NCI-H146 treated with DMSO at 0.1 percent for 48 hours (cell line): ENCODE measurements around the gene TEKT5.
"Not testable (repeated sequence)": the region's sequence is repeated elsewhere in the genome, so short reads cannot be mapped to it uniquely, and the experiment has no call there.

Experiments used
- DNase-seq: peaks from one replicate; lab custom pipeline; 2025; ENCODE audit not compliant: unreplicated experiment; lab: John Stamatoyannopoulos, UW

Gene TEKT5

DNA sequence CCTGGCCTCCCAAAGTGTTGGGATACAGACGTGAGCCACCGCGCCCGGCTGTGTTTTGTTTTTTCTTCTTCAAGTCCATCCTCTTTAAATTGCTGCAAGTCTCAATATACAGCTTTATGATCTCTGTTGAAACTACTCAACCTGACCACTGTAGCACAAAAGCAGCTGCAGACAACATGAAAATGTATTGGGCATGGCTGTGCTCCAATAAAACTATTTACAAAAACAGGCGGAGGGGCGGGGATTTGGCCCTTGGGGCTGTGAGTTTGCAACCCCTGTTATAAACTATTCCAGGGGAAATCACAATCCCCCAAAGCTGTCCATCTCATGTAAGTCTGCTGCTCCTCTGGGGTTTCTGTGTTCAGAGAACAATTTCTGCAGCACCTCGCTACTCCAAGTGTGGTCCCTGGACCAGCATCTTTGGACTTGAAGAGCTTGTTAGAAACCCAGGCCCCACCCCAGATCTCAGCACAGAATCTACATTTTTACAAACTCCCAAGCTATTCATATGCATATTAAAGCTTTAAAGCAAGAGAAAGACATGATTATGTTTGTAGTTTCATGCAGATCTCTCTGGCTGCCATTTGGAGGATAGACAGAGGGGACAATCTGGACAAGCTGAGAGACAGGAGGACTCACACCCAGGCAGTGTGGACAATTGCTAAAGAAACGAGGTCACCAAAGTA is 33.6 kb downstream of the TEKT5 start:
- no peak for DNase-seq

DNA sequence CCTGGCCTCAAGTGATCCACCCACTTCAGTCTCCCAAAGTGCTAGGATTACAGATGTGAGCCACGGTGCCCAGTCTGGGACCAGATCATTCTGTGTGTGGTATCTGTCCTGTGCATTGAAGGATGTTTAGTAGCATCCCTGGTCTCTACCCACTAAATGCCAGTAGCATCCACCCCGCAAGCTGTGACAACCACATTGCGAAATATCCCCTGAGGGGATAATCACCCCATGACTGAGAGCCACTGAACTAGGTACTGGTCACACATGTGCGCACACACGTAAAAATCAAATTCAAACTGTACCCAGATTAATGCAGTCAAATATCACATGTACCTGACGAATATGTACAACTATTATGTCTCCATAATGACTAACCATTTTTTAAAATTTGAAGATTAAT is 35.8 kb downstream of the TEKT5 start:
- DNase-seq = no peak

DNA sequence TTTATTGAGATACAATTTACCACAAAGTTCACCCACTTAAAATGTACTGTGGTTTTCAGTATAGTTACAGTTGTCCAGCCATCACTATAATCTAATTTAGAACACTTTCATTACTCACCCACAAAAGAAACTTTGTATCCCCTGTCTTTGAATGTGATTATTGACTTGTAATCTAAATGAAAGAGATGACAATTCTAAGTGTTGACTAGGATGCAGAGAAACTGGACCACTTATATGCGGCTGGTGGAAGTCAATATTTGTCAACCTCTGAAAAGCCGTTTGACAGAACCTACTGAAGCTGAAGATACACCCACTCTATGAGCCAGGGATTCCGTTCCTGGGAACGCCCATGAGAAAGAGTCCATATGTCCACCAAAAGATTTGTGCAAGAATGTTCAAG is 36.8 kb downstream of the TEKT5 start:
- DNase-seq = no peak

DNA sequence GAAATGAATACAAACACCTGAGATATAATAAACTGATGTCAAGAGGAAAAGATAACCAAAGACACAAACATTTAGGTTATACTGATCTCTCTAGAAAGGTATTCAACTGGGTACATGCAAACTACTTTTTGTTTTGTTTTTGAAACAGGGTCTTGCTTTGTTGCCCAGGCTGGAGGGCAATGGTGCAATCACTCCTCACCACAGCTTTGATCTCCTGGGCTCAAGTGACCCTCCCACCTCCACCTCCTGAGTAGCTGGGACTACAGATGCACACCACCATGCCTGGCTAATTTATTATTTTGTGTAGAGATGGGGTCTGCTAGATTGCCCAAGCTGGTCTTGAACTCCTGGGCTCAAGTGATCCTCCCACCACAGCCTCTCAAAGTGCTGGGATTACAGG is 38.1 kb downstream of the TEKT5 start:
- no peak for DNase-seq

DNA sequence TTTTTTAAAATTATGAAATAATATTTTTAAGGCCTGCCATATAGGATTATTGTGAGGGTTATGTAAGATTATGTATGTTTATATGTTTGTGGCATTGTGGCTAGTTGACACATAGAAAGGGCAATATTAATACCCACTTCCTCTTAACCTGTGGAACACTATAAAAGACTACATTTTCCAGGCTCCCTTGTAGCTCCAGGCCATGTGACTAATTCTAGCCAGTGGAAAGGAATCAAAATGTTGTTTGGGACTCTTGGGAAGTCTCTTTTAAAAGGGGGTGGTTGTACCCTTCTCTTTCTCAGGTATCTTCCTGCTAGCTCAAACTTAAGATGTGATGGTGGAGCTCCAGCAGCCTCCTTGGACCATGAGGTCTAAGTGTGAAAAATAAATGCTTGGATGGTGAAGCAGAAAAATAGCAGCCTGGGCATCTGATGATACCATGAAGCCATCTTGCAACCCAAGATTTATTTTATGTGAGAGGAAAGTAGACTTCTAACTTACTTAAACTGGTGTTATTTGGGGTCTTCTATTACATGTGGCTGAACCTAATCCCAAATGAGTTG is 39.2 kb downstream of the TEKT5 start:
- no peak for DNase-seq

DNA sequence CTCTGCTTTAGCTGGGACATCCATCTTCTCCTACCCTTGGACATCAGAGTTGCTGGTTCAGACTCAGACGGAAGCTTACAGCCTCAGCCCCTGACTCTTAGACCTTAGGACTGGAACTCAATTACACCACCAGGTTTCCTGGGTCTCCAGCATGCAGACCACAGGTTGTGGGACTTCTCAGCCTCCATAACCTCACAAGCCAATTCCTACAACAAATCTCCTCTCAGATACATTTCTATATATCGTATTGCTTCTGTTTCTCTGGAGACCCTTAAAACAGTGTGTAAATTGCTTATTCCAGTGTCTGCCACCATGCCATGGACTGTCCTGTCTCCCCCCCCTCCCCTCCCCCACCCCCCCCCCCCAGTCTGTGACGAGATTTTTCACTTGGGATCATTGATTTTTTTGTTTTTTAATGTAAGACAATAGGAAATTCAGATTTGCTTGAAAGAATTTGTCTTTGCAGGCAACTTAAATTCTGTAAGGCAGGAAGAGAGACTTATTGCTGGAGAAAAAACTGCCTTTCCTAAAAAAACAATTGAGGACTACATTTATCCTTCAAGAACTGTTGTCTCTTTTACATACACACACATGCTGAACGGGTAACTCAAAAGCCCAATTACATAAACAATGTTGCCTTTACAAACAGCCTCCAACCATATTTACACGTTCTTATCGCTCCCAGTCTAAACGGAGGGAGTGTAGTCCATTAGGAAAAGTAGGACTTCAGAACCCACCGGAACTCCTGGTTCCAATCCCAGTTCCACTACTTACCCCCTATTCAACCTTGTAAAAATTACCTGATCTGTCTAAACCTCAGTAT is 39.9 kb downstream of the TEKT5 start:
- DNase-seq = no peak

DNA sequence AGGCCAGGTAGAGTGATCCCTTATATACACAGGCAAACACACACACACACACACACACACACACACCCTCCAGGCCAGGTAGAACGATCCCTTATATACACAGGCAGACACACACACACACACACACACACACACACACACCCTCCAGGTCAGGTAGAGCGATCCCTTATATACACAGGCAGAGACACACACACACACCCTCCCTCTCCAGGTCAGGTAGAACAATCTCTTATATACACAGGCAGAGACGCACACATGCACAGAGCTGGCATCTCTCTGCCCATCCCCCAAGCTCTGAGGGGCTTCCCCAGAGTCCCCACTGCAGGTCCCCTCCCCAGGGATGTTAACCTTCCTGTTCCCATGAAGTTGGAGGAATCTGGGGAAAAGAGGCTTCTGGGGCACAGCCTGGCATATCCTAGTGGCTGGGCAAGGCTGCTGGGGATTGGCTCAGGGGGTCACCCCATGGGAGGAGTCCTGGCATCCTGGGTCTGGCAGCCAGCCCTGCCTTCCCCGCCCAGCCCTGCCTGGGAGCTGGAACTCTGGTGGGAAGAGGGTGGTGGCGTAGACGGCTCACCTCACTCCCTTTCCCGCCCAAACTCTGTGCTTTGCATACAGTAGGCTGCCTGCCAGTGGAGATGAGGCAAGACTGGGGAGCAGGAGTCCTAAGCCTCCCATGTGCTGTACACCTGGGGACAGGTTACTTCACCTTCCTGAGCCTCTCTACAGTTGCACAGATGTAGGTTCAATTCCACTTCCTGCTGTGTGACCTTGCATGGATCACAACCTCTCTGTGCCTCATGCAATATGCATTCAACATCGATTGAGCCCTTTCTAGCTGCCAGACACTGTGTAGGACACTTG is 41.8 kb downstream of the TEKT5 start:
- no peak for DNase-seq

DNA sequence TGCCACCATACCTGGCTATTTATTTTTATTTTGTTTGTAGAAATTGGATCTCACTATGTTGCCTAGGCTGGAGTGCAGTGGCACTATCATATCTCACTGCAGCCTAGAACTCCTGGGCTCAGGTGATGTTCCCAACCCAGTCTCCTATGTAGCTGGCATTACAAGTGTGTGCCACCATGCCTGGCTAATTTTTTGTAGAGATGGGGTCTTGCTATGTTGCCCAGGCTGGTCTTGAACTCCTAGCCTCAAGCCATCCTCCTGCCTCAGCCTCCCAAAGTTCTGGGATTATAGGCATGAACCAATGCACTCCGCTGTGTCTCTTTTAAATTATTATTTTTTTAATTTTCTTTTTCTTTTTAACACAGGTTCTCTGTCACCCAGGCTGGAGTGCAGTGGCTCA is 45.6 kb downstream of the TEKT5 start:
- not testable (repeated sequence) for DNase-seq

DNA sequence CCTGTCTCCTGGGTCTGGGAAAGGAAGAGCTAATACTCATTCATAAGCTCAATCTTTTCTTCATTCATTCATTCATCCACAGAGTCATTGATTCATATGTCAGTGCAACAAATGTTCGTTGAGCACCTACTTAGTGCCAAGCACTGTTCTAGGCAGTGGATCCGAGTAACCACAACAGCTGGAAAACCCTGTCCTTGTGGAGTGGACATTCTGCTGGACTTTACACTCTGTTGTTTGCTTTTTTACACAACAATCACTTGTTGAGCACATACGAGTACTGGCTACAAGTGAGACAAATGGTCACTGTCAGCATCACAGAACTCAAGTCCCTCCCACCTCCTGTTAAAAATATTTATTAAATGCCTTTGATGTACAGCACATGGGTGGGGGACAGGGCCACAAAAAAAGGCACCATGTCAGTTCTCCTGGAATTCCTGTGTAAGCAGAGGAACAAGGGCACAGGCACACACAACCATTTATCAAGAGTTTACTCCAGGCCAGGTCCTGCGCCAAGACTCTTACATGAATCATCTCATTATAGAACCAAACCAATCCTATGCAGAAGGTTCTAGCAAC is 46.9 kb downstream of the TEKT5 start:
- DNase-seq = no peak

DNA sequence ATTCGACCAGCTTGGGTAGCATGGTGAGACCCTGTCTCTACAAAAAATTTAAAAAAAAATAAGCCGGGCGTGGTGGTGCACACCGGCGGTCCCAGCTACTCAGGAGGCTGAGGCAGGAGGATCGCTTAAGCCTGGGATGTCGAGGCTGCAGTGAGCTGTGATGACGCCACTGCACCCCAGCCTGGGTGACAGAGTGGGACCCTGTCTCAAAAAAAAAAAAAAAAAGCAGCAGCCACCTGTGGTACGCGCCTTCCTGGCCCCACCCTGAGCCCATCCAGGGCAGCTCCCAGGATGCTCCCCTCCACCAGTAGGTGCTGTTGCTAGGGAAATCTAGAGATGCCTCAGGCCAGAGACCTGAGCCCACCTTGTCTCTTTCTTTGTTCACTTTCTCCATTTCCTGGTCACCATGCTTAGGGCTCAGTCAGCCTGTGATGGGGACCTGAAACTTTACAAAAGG is 47.4 kb downstream of the TEKT5 start:
- DNase-seq = no peak

DNA sequence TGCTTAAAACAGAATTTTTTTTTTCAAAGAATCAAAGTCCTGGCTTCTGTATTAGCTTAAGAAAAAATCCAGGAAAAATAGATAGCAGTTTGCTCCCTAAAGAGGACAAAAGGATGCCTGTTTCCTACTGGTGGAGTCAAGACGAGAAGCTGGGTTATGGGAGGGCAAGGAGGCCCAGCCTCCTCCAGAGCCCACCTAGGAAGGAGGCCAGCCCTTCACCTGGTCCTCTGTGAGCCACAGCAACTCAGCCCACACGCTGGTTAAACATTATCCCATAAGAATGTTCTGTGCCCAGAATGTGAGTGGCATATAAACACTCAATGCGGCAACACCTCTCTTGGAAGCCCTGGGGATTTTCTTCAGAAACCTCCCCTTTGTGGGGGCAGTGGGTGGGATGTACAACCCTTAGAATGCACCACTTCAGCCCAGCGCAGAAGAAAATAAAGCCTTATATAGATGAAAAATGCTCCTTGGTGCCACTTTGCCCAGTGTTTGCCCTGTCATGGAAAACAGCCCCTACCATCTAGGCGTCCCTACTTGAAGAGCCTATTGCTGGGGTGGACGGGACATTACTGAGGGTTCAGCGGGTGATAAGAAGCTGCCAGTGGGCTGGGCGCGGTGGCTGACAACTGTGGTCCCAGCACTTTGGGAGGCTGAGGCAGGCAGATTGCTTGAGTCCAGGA is 48.0 kb downstream of the TEKT5 start:
- DNase-seq = no peak

DNA sequence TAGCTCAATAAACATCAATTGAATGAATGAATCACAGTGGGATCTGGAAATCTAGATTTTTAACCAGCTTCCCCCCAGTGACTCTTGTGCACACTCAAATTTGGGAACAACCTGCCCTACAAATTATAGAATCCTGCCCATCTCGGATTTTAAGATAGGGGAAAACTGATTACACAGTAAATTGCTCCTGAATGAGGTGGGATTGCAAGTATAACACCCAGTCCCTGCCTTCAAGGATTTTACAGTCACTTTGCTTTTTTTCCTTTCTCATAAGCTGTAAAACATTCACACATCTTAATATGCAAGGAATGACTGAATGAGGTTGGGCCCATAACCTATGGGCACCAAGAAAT is 48.5 kb downstream of the TEKT5 start:
- DNase-seq = no peak

DNA sequence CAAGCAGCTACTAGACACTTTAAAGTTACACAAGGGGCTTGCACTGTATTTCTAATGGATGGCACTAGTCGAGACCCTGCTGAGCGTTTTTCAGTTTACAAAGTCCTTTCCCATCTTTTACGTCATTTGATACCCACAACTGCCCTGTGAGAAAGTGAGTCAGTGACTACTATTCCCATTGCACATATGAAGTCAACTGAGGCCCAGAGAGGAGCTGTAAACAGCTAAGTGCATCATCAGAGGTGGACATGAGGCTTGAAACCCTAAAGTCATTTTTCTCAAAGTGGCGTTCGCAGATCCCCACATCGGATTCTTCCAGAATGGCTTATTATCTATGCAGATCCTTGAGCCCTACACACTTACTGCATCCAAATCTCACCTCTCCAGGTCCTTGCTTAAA is 50.6 kb downstream of the TEKT5 start:
- DNase-seq = no peak

DNA sequence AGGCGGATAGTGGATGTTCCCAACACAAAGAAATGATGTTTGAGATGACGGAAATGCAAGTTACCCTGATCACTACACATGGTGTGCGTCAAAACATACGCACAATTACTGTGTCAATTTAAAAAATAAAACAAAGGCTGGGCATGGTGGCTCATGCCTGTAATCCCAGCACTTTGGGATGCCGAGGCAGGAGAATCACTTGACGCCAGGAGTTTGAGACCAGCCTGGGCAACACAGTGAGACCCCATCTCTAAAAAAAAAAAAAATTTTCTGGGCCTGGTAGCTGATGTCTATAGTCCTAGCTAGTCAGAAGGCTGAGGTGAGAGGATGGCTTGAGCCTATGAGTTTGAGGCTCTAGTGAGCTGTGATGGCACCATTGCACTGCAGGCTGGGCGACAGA is 51.8 kb downstream of the TEKT5 start:
- DNase-seq = no peak

DNA sequence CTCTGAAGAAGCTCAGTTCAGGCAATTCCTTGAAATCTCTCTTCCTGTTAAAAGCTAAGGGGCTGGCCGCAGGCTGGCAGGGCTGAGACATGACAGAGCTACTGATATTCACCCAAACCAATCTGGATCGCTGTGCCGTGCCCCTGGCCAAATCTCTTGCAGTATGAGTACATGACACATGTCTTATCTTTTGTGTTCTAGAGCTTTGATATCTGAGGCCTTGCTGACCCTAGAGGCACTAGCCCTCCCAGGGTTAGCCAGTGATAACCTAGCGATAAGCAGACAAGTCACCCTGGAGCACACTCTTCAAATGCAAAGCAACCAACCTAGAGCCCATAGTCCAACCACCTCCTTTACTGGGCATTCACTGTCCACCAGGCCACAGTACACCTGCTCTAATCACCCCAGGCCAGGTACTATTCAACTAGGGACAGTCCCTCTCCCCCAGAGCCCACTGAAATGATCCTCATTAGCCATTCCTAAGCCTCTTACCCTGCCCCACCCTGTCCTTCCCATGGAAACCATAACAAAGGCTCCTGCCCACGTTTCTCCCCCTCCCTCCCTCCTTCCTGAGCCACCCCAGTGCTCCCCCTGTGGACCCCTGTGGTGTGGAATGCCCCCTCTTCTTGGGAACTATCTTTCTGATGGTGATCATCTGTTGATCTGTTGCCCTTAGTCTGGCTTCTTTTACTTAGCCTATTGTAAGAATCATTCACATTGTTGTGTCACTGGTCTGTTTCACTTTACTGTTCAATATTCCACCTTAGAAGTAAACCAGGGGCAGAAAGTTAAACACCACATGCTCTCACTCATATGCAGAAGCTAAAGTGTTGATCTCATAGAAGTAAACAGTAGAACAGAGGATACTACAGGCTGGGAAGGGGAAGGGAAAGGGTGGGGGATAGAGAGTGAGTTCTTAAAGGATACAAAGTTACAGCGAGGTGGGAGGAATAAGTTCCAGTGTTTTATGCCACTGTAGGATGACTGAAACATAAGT is 52.5 kb downstream of the TEKT5 start:
- no peak for DNase-seq

DNA sequence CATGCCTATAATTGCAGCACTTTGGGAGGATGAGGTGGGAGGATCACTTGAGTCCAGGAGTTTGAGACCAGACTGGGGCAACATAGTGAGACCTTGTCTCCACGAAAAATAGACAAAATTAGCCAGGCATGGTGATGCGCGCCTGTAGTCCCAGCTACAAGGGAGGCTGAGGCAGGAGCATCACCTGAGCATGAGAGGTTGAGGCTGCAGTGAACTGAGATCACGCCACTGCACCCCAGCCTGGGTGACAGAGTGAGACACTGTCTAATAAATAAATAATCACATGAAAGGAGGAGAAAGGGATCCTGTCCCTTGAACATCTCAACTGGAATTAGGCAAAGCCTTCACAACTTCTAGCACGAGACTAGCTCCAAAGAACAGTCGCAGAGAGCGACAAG is 53.2 kb downstream of the TEKT5 start:
- DNase-seq = no peak

DNA sequence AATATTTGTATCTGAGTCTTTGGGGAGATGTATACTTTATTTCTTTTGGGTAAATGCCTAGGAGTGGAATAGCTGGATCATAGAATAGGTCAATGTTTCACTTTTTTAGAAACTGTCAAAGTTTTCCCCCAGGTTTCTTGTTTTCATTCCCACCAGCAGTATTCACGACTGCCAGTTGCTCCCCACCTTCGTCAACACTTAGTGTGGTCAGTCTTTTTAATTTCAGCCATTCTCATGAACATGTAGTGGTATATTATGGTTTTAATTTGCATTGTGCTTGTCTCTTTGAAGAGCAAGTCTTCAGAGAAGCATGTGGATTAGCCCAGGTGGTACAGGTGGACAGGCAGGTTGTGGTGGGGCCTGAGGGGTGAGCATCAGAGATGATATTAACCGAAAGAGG is 53.8 kb downstream of the TEKT5 start:
- DNase-seq = no peak

DNA sequence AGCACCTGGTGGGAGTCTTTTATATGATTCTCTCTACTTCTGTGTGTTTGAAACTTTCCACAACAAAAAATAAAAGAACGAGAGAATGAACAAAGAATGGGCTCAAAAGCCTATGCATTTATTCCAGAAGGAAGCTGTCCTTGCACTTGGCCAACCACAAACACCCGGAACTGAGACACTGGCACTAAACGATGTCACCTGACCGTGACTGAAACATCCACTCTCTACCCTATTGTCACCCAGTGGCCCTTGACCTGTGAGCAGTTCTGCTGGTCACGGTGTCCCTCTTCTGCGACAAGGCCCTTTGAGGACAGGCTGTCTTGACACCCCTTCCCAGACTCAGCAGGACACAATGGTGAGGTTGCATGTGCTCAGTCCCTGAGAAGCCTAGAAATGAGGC is 56.6 kb downstream of the TEKT5 start:
- no peak for DNase-seq

DNA sequence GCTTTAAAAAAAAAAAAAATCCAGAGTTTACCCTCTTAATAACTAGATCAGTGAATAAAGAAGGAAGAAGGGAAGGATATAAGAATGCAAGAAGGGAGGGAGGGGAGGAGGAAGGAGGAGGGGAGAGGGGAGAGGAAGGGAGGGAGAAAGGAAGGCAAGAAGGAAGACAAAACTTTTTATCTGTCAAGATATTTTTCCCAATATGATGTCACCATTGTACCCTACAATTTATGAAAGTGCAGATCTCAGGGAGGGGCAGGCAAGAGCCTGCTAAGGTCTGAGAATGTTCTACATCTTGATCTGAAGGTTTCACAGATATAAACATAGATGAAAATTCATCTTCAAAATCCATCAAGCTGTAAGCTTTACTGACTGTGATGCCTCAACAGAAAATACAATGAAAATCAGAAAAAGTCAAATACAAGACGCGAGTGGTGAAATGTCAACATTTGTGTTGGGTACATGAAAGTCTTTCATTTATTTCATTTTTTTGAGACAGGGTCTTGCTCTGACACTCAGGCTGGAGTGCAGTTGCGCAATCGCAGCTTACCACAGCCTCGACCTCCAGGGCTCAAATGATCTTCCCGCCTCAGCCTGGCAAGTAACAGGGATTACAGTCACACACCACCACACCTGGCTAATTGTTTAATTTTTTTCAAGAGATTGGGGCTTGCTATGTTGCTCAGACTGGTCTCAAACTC is 57.2 kb downstream of the TEKT5 start:
- DNase-seq = no peak
